DMS79 treated with DMSO at 0.1 percent for 48 hours (cell line): Measurements from ENCODE around the gene HUWE1.

Experiments used
- DNase-seq: peaks from one replicate; lab custom pipeline; 2025; lab: John Stamatoyannopoulos, UW

HUWE1 gene

GRCh38 chrX:53688300-53688699 lies 1.8 kb upstream of the HUWE1 start:
- no peak for DNase-seq

GRCh38 chrX:53685711-53686110 lies 808 bp downstream of the HUWE1 start:
- DNase-seq: peak; percentile 33

DNA sequence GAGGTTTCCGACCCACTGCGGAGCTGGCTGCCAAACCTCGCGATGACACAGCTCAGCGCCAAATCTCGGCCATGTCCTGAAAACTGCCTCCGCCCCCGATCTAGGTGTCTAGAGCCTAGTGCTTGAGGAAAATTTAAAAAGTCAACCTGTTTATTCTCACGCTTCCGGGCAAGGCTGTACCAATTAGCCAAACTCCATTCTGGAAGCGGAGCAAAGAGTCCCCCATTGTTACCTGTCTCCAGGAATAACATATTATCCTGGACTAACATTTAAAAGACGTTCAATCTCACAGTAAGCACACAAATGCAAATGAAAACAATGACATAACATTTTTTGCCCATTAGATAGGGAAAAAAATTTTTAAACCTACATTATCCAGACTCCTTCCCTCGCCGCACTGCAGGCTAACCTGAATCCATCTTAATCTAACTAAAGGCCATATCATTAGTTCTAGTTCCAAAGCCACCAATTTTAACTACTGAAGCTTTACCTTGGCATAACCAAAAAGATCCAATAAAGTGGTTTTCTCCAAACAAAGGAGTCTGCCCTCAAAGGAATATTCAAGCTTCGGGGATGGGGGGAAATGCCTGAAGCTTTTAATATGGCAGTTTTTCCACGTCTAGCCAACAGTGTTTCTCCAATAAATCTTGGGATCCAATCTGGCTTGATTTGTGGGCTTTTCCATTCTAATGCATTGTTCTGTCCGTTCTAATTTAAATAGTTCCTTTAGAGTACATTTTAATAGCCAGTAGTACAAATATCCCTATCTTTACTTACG lies 1.9 kb downstream of the HUWE1 start:
- peak; percentile 98 for DNase-seq

DNA sequence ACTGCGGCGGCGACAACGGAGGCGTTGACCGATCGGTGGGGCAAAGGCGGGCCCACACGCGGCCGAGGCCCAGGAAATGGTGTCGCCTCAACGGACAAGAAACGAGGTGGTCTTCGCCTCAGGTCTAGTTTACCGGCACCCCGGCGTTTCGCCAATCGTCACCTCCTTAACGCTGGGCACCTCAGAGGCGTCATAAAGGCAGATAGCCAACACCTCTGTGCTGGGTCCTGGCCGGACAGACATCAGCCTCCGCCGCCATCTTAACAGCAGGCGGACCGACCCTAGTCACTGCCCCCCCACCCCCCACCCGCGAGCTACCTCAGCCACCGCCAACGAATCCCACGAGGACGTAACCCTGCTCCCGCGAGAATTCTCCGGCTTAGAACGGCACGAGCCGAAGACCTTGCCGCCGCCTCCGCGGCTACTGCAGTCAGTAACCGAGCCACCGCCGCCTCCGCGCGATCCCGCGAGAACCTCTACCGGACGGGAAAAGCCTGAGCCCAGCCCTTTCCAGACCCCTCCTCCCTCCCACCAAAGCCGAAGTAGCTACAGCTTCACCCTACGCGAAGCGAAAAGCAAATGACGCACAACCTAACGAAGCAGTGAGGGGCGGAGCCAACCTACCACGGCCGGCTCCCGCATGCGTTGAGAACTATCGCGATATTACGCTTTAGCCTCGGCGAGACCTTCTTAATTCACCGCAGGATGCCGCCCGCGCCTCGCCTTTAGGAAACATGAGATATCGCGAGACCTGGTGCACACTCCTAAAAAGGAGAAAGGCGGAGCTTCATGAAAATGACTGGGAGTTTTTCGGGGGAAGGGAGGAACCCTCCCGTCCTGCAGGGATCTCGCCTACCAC lies 2.7 kb downstream of the HUWE1 start:
- DNase-seq: peak; percentile 98

- peak; percentile 8 for DNase-seq
These were observed 3.5 kb downstream of the HUWE1 start for GRCh38 chrX:53682885-53683555.

- no peak for DNase-seq
These were observed 4.9 kb downstream of the HUWE1 start for GRCh38 chrX:53681661-53682060.

- no peak for DNase-seq
These were observed 7.9 kb downstream of the HUWE1 start for GRCh38 chrX:53678667-53679066.

DNA sequence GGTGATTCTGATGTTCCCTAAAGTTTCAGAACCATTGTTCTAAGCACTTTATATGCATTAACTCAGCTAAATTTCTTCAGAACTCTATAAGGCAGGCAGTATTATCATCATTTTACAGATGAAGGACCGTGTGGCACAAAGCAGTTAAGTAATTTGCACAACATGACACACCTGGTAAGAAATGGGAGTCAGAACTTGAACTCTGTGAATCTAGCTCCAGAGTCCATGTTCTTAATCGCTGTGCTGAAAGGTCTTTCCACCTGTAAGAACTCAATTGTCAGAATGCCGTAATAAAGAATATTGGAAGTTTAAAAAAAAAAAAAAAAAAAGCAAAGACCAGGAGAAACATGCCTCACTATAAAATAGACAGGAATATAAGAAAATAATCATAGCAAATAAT lies 9.2 kb downstream of the HUWE1 start:
- DNase-seq: no peak

DNA sequence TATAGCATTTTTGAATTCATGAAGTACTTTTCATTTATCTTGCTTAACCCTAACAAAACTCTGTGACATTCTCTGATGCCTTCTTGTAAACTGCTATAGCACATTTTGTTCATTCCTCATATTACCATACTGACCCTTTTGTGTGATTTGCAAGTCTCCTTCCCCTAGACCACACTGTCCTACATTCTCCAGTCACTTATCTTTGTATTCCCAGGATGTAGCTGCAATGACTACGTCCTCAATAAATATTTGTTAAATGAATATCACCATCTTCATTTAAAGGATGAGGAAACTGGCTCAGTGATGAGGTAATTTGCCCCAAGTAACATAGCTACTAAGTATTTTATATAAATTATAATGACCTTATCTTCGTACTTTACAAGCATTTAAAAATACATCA lies 11.9 kb downstream of the HUWE1 start:
- no peak for DNase-seq

DNA sequence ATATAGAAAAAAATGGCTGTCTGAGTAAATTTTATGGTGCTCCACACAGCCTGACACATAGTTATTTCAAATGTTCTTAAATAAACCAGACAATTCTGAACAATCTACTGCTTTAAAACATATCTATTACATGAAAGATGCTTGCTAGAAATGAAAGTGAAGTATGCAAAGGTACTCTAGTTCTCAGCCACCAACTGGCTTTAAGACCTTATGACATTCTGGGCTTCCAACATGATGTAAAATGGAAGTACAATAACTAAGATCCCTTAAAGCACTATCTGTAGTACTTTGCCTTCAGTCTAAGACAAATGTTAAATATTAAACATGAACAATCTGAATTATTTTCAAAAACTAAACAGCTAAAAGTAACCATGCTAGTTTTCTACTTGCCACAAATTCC lies 17.3 kb downstream of the HUWE1 start:
- no peak for DNase-seq

DNA sequence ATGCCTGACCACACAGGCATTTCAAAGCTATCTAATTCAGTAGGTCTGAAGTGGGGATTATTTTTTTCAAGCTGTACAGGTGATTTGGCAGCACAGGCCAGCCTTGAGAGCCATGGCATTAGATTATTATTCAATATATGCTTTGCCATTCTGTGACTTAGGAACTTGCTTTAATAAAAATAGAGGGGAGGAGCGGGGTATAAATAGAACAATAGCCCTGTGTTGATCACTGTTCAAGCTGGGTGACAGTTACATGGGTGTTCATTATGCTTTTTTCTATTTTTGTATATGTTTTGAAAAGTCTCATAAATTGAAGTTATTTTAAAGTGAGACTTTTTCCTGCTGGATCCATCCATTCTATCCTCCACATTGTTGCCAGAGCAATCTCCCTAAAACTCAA lies 20.3 kb downstream of the HUWE1 start:
- DNase-seq: no peak

DNA sequence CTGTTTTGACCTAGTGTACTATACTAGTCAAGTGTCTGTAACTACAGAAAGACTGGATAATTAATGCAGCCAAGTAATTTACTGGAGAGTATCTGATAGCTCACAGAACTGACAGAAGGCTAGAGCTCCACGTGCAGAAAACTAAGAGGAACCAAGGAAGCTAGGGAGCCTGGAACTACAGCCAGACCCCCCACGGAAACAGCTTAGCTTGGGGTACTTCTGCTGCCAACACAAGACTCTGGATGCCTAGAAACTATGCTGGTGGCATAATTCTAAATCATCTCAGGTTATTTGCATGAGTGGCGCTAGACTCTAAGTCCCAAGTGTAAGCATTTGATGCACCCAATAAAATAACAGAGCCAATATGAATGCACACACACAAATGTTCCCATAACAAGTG lies 26.5 kb downstream of the HUWE1 start:
- no peak for DNase-seq

- DNase-seq: no peak
These were observed 27.5 kb downstream of the HUWE1 start for GRCh38 chrX:53659039-53659438.

DNA sequence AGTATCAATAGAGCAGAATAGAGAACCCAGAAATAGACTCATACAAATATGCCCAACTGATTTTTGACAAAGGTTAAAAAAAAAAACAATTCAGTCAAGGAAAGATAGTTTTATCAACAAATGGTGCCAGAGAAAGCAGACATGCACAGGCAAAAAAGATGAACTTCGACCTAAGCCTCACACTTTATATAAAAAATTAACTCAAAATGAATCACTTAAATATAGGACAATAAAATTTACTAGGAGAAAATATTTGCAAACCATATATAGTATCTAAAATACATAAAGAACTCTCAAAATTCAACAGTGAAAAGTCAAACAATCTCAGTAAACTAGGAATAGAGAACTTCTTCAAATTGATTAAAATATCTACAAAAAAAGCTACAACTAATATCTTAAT lies 29.7 kb downstream of the HUWE1 start:
- DNase-seq: no peak

DNA sequence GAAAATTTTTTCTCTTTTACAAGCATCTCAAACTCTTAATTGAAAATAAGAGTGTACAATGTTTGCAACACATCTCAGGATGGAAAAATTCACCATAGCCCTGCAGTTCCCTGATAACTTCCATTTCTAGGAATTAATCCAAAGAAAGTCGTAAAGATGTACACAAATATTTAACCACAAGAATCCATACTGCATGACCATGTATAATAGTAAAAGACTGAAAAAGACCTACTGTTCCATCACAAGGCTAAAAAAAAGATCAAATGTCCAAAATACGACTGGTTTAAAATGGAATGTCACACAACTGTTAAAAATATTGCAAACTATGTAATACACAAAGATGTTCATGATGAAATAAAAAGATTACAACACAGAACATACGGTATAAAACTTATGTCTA lies 32.1 kb downstream of the HUWE1 start:
- no peak for DNase-seq

- DNase-seq: no peak
These were observed 41.8 kb downstream of the HUWE1 start for GRCh38 chrX:53644751-53645150.

GRCh38 chrX:53642337-53642736 lies 44.2 kb downstream of the HUWE1 start:
- no peak for DNase-seq

DNA sequence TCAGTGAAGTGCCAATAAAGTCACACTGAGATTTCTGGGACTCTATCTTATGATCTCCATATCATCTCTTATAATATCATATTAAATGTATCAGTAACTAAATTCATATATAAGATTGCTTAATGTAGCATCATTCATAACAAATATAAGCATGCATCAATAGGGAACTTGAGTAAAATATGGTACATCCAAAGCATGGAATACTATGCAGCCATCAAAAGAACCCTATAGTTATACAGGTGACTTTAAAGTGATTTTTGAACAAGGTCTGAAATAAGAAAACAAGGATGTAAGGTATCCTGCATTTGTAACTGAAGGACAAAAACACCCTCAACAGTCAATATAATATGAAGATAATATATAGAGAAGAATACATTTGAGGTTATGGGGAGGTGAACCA lies 47.3 kb downstream of the HUWE1 start:
- no peak for DNase-seq

DNA sequence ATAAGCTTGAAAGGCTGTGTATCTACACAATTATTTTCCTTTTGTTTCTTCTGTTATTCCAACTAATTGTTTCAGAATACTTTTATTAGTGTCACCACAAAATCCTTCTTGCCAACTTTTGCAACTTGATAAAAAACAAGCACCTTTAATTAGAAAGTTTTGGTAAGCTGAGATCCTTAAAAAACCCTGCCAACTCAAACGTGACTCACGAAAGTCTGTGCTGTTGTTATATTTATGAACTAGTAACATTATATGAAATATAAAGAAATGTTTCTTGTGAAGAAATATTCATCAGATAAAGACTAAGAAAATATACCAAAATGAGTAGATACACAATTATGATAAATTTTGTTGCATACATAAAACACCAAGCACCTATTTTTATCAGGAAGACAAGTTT lies 49.0 kb downstream of the HUWE1 start:
- DNase-seq: no peak

GRCh38 chrX:53631156-53631555 lies 55.4 kb downstream of the HUWE1 start:
- DNase-seq: no peak

GRCh38 chrX:53630261-53630660 lies 56.3 kb downstream of the HUWE1 start:
- no peak for DNase-seq

- DNase-seq: no peak
These were observed 64.1 kb downstream of the HUWE1 start for GRCh38 chrX:53622431-53622830.
